GM12865 (cell line): ENCODE measurements around the gene TMPRSS13.
"Not testable (repeated sequence)": the region's sequence is repeated elsewhere in the genome, so short reads cannot be mapped to it uniquely, and the experiment has no call there.

Experiments used
- DNase-seq: peaks from one replicate; pipeline ENCODE4 v3.0.0; 2010; ENCODE audit warnings: low read depth
- H3K4me3 ChIP-seq: 2 replicates; pipeline ENCODE4 v1.5.1; 2011; ENCODE audit warnings: mild to moderate bottlenecking, low read depth, low read length, control low read depth
- TF ChIP-seq, protein P1 (sequence below): IDR thresholded peaks from 2 replicates; pipeline ENCODE4 v1.5.1; 2011; ENCODE audit warnings: low read length, control low read depth, low read depth, inconsistent platforms; ENCODE audit not compliant: insufficient read depth; ENCODE audit errors: missing control alignments

The TMPRSS13 gene

DNA sequence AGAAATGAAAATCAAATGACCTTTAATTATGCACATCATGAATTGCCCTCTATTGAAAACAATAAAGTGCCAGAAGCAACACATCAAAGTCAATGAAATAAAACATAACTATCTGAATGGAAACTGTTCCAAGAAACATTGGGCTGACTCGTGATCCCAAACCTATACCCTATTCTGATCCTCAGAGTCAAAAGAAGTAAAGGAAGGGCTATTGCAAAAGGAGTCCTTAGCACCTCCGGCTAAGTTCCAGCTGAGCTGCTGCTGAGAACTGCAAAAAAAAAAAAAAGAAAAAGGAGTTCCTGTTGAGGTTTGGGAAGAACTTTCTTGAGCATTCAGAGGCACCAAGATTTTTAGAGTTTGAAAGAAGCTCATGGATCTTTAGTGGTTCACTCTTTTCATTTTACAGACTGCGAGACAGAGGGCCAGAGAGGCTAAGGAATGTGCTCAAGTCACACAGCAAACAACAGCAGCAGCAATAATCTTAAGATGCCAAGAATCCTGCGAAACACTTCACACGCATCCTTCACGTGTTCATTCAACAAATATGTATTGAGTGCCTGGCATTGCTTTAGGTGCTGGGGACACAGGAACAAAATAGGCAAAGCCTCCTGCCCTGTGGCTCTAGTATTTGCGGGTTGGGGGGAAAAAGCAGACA lies 841 bp upstream of the TMPRSS13 start:
- TF ChIP-seq, protein P1, sequence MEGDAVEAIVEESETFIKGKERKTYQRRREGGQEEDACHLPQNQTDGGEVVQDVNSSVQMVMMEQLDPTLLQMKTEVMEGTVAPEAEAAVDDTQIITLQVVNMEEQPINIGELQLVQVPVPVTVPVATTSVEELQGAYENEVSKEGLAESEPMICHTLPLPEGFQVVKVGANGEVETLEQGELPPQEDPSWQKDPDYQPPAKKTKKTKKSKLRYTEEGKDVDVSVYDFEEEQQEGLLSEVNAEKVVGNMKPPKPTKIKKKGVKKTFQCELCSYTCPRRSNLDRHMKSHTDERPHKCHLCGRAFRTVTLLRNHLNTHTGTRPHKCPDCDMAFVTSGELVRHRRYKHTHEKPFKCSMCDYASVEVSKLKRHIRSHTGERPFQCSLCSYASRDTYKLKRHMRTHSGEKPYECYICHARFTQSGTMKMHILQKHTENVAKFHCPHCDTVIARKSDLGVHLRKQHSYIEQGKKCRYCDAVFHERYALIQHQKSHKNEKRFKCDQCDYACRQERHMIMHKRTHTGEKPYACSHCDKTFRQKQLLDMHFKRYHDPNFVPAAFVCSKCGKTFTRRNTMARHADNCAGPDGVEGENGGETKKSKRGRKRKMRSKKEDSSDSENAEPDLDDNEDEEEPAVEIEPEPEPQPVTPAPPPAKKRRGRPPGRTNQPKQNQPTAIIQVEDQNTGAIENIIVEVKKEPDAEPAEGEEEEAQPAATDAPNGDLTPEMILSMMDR = no peak
- no peak for DNase-seq
- no peak overlapping the region for H3K4me3 ChIP-seq

DNA sequence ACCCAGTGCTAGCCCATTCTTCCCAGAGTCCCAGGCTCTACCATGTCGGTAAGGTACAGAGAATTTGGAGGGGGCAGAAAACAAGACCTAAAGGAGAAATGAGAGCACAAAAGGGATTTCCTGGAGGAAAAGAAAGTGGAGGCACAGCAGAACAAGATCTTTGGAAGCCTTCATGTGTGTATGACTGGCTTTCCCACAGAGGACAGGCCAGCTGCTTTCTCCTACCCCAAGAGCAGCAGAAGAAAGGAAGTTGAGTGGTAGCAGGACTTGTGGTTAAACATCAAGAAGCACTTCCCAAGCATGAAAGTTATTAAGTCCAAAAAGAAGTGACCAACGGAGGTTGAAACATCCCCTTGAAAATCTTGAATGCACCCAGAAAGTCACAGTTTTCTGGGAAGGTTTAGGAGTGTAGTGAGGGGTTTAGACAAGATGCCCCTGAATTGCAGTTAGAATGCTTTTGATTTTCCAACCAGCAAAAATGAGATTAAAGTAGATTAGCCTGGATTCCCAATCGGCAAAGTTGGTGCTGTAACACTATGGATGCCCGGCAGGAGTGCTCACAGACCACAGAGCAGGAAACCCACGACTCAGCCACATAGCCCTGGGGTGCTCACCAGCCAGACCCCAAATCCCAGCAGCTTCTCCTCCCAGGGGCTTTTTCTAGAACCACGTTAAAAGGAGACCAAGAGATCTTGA lies 608 bp downstream of the TMPRSS13 start:
- DNase-seq = no peak
- no peak overlapping the region for H3K4me3 ChIP-seq
- TF ChIP-seq, protein P1 = no peak

- H3K4me3 ChIP-seq = no peak overlapping the region
- TF ChIP-seq, protein P1 = no peak
- no peak for DNase-seq
Measured at GRCh38 chr11:117927926-117928325, 1.3 kb downstream of the TMPRSS13 start.

- H3K4me3 ChIP-seq, DNase-seq: not testable (repeated sequence)
Measured at GRCh38 chr11:117926166-117926565, 3.0 kb downstream of the TMPRSS13 start.

GRCh38 chr11:117925198-117925925 lies 3.8 kb downstream of the TMPRSS13 start:
- TF ChIP-seq, protein P1 = no peak
- no peak overlapping the region for H3K4me3 ChIP-seq
- no peak for DNase-seq

GRCh38 chr11:117924631-117925170 lies 4.5 kb downstream of the TMPRSS13 start:
- DNase-seq = no peak
- TF ChIP-seq, protein P1 = no peak
- no peak overlapping the region for H3K4me3 ChIP-seq

DNA sequence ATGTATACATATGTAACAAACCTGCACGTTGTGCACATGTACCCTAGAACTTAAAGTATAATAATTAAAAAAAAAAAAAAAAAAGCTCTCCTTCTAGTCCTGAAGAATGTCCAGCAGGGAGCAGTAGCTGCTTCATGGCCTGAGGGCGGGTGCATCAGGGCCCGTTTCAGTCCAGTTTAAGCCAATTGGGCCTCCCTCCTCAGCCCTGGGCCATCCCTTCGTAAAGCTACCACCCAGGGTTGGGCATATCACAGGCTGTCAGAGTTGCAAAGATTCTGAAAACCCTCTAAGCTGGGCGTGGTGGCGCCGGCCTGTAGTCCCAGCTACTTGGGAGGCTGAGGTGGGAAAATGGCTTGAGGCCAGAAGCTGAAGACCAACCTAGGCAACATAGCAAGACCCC lies 5.4 kb downstream of the TMPRSS13 start:
- H3K4me3 ChIP-seq = no peak overlapping the region
- TF ChIP-seq, protein P1 = no peak
- DNase-seq = no peak
